Motor neuron (in vitro differentiated cells): ENCODE results near the gene CATSPERE. TPM values are rescaled to one million over a fixed set of nuclear protein-coding genes. Genes with fewer than 3 reads are reported as not detected.
"Not testable (repeated sequence)": the region's sequence is repeated elsewhere in the genome, so short reads cannot be mapped to it uniquely, and the experiment has no call there.

ENCODE experiments used
- ATAC-seq, 8 experiments: fragments of 200-7000 bp; cut with Tn5 transposase; replicated peaks in 6 of 8; 2 replicates each; pipeline ENCODE4 v1.8.0; 2021; ENCODE audit warnings: mild to moderate bottlenecking in 8 of 8, moderate library complexity in 8 of 8
- H3K27ac ChIP-seq, 2 donors: fragments of 250-450 bp; sonication (Bioruptor Pico); 2 replicates each; pipeline ENCODE4 v1.9.0; 2021; ENCODE audit warnings: antibody characterized with exemption in 2 of 2, mild to moderate bottlenecking in 2 of 2, moderate library complexity in 1 of 2
- H3K4me1 ChIP-seq, 2 donors: fragments of 250-450 bp; sonication (Bioruptor Pico); replicated peaks in 1 of 2; 2 replicates each; pipeline ENCODE4 v1.6.1; 2021; ENCODE audit warnings: antibody characterized with exemption in 2 of 2, mild to moderate bottlenecking in 2 of 2, moderate library complexity in 1 of 2
- H3K4me3 ChIP-seq, 5 donors: fragments of 250-450 bp; sonication (Bioruptor Pico); 2 replicates each; pipeline ENCODE4 v1.9.0; 2021; ENCODE audit warnings: antibody characterized with exemption in 5 of 5, mild to moderate bottlenecking in 5 of 5, moderate library complexity in 4 of 5
- WGBS, 10 experiments: fragments of 450-650 bp; shearing (Covaris generic); methylation state at CpG; one replicate each; pipeline ENCODE4 v1.0.0; 2022; 5-methylcytosine and 5-hydroxymethylcytosine counted together
- in situ Hi-C, 9 experiments: fragments of 400-800 bp; cut with MboI; loops; one replicate each; pipeline ENCODE4 v1.15.0; 2021; ENCODE audit warnings: low sequenced_read_pairs in 9 of 9, low pct_unique_long_range_greater_than_20kb in 2 of 9; ENCODE audit not compliant: unreplicated experiment in 9 of 9
- total RNA-seq, 8 experiments: library from RNA; unstranded; fragments of 300-600 nt; gene quantifications; 2 replicates each; pipeline versions ENCODE4 v1.2.3 to v1.2.4, GENCODE V29; 2022

Gene CATSPERE
- total RNA-seq, 8 experiments from 2014 or later, result 0.57 to 2.8 (median 0.66) TPM

DNA sequence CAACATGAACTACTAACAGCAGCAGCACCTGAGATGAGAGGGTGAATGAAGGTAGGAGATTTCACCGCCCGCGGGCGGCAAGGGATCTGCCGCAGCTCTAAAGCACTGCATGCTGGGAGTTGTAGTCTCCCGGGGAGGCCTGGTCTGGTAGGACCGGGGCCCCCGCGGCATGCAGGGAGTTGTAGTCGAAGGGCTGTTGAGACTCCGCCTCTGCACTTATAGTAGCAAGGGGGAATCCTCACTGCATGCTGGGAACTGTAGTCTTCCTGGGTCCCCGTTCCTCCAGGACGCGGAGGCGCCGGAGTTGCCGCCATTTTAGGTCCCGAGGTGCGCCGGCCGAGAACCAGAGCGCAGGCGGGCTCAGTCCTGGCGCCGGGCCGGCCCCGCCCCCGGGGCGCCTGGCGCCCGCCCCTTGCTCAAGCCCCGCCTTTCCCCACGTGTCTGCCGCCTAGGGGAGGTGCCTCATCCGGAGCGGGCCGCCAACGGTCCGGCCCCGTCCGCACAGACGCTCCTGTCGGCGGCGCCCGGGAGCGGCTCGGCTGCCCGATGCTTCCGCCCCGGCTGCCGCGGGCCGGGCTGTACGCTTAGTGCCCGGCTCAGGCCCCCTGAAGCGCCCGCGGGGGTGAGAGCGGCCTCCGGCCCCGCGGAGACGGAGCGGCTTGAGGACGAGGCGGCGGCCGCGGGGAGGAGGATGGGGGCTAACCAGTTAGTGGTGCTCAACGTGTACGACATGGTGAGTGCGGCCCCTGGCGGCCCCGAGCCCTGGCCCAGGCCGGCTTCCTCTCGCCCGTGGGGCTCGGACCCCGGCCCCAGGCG is 191.8 kb downstream of the CATSPERE start, which contains the start of gene DESI2:
DESI2 (plus strand) TSS at position 504 of the 816 bp plus-strand sequence; CDS start at position 692, 188 bp downstream.
- peaks cover 12 to 29% of the 10 kb centered on the region in 2 donors for H3K4me1 ChIP-seq

DNA sequence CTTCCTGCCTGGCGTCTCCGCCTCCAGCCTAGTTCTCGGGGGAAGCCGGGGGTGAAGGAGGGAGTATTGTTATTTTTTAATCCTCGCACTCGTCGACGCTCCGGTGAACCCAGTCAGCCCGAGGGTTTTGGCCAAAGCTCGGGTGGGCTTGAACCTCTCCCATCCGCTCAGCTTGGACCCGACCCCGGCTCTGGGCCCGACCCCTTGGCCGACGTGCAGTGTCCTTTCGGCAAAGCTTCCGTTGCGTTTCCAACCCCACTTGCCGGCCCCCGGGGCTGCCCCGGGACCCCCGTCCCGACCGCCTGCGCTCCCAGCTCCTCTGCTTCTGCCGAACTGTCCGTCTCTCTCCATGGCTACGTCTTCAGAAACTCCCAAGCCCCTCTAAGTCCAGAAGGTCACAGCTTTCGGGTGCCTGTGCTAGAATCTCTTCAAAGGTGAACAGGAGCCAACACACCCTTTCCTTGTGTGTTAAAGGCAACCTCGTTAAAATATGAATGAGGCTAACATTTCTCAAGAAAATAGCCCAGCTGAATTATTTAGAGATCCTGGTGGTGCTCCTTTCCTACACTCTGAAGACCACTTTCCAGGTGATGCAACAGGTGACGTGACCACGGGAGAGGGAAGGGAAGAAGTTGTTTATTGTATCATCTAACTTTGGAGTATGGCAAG is 192.5 kb downstream of the CATSPERE start:
- Histone ChIP-seq H3K27ac (peak overlapping the region; percentile 87 to 91), H3K4me1 (peaks cover 12 to 29% of the 10 kb centered on the region in 2 donors), H3K4me3 (peak overlapping the region; percentile 71 to 96 (median 83))
- in situ Hi-C loops, result no loop called here
- no peak for ATAC-seq
- WGBS, 10 experiments, result 0 to 10% (median 0%) methylated on average over 1 to 20 of the region's 34 CpGs; no CpG with 5 or more reads in 5 of the 10 experiments

More for the DNA sequence above, 191.8 kb downstream of the CATSPERE start, which contains the start of gene DESI2:
- peak within 1 kb of the TSS; percentile 71 to 96 (median 83) for H3K4me3 ChIP-seq
- in situ Hi-C loops, result no loop called here
- peak; percentile 88 to 93 (median 92) for ATAC-seq
- H3K27ac ChIP-seq, result peak within 1 kb of the TSS; percentile 87 to 91
- 0 to 3% (median 0%) methylated on average over 2 to 15 of the region's 81 CpGs; no CpG with 5 or more reads in 5 of the 10 experiments for WGBS, 10 experiments

DNA sequence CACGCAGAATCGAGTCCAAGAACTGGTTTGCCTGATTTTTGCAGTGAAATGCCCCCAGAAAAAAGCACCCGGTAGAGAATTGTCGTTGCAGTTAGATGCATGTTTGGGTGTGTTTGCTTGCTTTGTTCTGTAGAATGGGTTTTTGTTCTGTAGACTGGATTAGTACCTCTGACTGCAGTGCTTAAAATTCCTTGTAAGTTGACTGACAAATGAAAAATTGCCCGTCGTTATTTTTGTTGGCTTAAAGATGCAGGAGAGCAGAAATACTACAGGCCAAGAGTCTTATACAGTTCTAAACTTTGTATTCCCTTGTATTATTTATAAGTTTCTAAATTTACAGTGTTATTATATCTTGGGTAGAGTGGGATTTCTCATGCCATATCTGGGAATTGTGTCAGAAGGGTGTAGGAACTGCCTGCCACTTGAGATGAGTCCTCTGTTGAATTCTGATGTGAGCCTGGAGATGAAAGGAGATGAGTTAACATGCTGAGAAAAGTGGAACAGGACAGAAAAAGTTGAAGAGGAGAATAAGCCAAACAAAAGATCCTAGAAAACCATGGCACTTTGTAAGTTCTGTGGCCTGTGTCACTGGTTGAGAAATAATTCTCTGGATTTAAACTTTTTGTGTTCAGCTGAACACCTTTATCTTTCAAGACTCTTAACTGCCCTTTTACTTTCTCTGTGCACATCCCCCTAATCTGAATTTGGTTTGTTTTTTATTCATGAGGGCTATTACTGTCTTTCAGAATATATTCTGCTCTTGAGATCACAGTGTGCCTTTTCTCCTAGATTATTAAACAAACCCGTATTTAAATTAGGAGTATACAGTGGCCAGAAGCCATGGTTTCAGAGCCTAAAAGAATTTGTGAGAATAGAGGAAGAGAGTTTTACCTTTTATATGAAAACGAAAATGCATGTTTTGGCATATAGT is 193.3 kb downstream of the CATSPERE start:
- H3K27ac ChIP-seq, result peak overlapping the region in 1 of 2 donors; percentile 91
- 0 to 19% (median 3%) methylated on average over 2 to 8 of the region's 8 CpGs for WGBS, 10 experiments
- peaks cover 12 to 29% of the 10 kb centered on the region in 2 donors for H3K4me1 ChIP-seq
- in situ Hi-C loops, result no loop called here
- H3K4me3 ChIP-seq, result peak overlapping the region; percentile 71 to 96 (median 83)
- no peak for ATAC-seq

DNA sequence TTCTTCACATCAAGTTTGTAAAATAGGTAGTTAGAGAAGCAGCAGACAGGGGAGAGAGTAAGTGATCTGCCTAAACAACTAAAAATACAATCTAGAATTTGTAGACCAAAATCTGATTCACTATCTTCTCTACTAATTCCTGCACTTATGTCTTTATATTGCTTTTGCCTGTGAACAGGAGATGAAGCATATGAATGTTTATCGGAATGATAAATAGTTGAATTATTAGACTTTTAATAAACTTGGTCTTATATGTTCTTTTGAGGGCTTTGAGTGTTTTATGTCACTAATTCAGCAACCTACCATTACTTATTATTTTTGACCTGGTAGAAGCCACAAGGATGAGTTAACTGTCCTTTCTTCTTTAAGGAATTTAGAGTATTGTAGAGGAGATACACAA is 194.1 kb downstream of the CATSPERE start:
- 86 to 100% (median 100%) methylated on average over 1 of the region's 1 CpG; no CpG with 5 or more reads in 3 of the 10 experiments for WGBS, 10 experiments
- in situ Hi-C loops, result no loop called here
- no peak for ATAC-seq
- Histone ChIP-seq H3K27ac (no peak overlapping the region), H3K4me3 (peak overlapping the region; percentile 71 to 96 (median 83)), H3K4me1 (peaks cover 12 to 29% of the 10 kb centered on the region in 2 donors)

GRCh38 chr1:244657421-244657820 is 196.3 kb downstream of the CATSPERE start:
- no peak overlapping the region for H3K4me3 ChIP-seq
- WGBS, 10 experiments, result 88 to 100% (median 100%) methylated on average over 1 to 3 of the region's 3 CpGs; no CpG with 5 or more reads in 2 of the 10 experiments
- in situ Hi-C loops, result no loop called here
- peaks cover 9 to 25% of the 10 kb centered on the region in 2 donors for H3K4me1 ChIP-seq
- ATAC-seq, result no peak
- H3K27ac ChIP-seq, result no peak overlapping the region

DNA sequence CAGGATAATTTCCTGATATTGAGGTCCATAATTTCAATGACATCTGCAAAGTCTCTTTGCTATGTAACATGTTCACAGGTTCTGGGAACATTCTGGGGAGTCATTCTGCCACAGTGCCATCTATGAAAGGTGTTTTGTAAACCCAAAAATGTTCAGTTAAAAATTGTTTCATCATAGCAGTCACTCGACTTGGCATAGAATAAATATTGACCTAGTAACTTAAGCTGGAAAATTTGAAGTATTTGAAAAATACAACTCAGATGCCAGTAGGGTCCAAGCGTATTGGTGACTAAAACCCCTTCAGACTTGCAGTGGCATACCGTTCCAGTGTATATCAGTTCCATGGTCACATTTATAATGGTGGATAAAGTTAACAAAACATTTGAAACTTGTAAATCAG is 198.6 kb downstream of the CATSPERE start:
- H3K4me3 ChIP-seq, result no peak overlapping the region
- H3K27ac ChIP-seq, result no peak overlapping the region
- peaks cover 9 to 17% of the 10 kb centered on the region in 2 donors for H3K4me1 ChIP-seq
- ATAC-seq, result no peak
- in situ Hi-C loops, result no loop called here
- WGBS, 10 experiments, result 53 to 100% (median 92%) methylated on average over 1 to 3 of the region's 3 CpGs; no CpG with 5 or more reads in 1 of the 10 experiments

DNA sequence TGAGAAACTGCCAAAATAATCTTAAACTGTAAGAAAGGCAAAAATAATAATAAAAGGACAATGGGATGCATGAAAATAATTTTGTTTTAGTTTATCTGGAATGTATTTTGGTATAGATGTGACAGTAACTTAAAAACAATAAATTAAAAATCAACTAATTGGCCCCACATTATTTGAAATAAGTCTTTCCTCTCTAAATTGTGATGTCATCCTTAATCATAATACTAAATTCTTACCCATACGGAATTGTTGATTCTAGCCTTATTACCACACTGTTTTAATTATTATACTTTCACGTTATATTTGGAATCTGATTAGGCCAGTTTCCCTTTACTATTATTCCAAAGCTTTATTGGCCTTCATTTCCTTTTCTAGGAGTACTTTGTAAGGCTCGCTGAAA is 199.5 kb downstream of the CATSPERE start:
- Histone ChIP-seq H3K4me3 (no peak overlapping the region), H3K27ac (no peak overlapping the region), H3K4me1 (peaks cover 12% of the 10 kb centered on the region in 2 donors)
- in situ Hi-C loops, result no loop called here
- WGBS, 10 experiments, result 73 to 100% (median 100%) methylated on average over 1 to 3 of the region's 3 CpGs
- no peak for ATAC-seq

- in situ Hi-C loops, H3K27ac ChIP-seq, H3K4me3 ChIP-seq, ATAC-seq: not testable (repeated sequence)
- 100% methylated on average over 1 of the region's 4 CpGs; no CpG with 5 or more reads in 9 of the 10 experiments for WGBS, 10 experiments
- peaks cover 10% of the 10 kb centered on the region in 2 donors for H3K4me1 ChIP-seq
Observed at GRCh38 chr1:244661569-244662312, 200.7 kb downstream of the CATSPERE start.

- H3K27ac ChIP-seq, result no peak overlapping the region
- peaks cover 10% of the 10 kb centered on the region in 2 donors for H3K4me1 ChIP-seq
- ATAC-seq, result no peak
- H3K4me3 ChIP-seq, result no peak overlapping the region
- in situ Hi-C loops, result no loop called here
- 75 to 100% (median 94%) methylated on average over 2 of the region's 2 CpGs for WGBS, 10 experiments
Observed at GRCh38 chr1:244662599-244662998, 201.5 kb downstream of the CATSPERE start.

- in situ Hi-C loops, result no loop called here
- H3K4me1 ChIP-seq, result peaks cover 10% of the 10 kb centered on the region in 2 donors
- ATAC-seq, result no peak
- H3K27ac ChIP-seq, result no peak overlapping the region
- 80 to 100% (median 92%) methylated on average over 2 to 3 of the region's 3 CpGs; no CpG with 5 or more reads in 1 of the 10 experiments for WGBS, 10 experiments
- no peak overlapping the region for H3K4me3 ChIP-seq
Observed at GRCh38 chr1:244664353-244664752, 203.3 kb downstream of the CATSPERE start.

GRCh38 chr1:244665771-244666217 is 204.7 kb downstream of the CATSPERE start:
- peaks cover 10% of the 10 kb centered on the region in 2 donors for H3K4me1 ChIP-seq
- in situ Hi-C loops, result no loop called here
- peak in 7 of 8 experiments; percentile 47 to 98 (median 97) for ATAC-seq
- H3K27ac ChIP-seq, result peak overlapping the region in 1 of 2 donors; percentile 9
- WGBS, 10 experiments, result 20 to 100% (median 48%) methylated on average over 1 to 4 of the region's 4 CpGs; no CpG with 5 or more reads in 1 of the 10 experiments
- H3K4me3 ChIP-seq, result peak overlapping the region in 3 of 5 donors; percentile 1 to 3 (median 2)
